Choroid plexus epithelial cell (primary cell): ENCODE data around the gene NCBP2.

Source experiments
- DNase-seq: peaks from one replicate; pipeline ENCODE4 v3.0.0-alpha.2; 2010; ENCODE audit warnings: low read depth
- H3K4me3 ChIP-seq: 2 replicates; pipeline ENCODE4 v1.5.1; 2011; ENCODE audit warnings: low read depth, mild to moderate bottlenecking, control low read depth, low read length, moderate library complexity
- CTCF ChIP-seq: conservative IDR thresholded peaks from 2 replicates; pipeline ENCODE4 v1.5.1; 2011; ENCODE audit warnings: low read depth, mild to moderate bottlenecking, control low read depth, inconsistent platforms, low read length, moderate library complexity

Gene NCBP2

DNA sequence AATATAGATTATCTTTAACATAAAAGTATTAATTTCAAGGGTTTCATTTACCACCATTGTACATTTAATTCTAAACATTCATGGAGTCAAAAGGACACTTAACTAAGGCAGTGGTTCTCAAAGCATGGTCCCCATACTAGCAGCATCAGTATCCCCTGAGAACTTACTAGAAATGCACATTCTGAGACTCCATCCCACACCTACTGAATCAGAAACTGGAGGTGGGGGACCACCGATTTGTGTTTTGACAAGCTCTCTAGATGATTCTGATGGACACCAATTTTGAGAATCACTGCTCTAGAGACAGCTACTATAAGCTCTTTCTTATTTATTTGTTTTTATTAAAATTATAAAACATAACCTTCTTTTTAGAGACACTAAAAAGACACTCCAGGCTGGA is 40.6 kb downstream of the NCBP2 start:
- H3K4me3 ChIP-seq = no peak overlapping the region
- no peak for TF ChIP-seq CTCF
- no peak for DNase-seq

GRCh38 chr3:196896229-196896628 is 46.1 kb downstream of the NCBP2 start:
- TF ChIP-seq CTCF = no peak
- no peak for DNase-seq
- no peak overlapping the region for H3K4me3 ChIP-seq

- TF ChIP-seq CTCF = no peak
- no peak for DNase-seq
- H3K4me3 ChIP-seq = no peak overlapping the region
These were observed 47.6 kb downstream of the NCBP2 start for GRCh38 chr3:196894557-196895295.

DNA sequence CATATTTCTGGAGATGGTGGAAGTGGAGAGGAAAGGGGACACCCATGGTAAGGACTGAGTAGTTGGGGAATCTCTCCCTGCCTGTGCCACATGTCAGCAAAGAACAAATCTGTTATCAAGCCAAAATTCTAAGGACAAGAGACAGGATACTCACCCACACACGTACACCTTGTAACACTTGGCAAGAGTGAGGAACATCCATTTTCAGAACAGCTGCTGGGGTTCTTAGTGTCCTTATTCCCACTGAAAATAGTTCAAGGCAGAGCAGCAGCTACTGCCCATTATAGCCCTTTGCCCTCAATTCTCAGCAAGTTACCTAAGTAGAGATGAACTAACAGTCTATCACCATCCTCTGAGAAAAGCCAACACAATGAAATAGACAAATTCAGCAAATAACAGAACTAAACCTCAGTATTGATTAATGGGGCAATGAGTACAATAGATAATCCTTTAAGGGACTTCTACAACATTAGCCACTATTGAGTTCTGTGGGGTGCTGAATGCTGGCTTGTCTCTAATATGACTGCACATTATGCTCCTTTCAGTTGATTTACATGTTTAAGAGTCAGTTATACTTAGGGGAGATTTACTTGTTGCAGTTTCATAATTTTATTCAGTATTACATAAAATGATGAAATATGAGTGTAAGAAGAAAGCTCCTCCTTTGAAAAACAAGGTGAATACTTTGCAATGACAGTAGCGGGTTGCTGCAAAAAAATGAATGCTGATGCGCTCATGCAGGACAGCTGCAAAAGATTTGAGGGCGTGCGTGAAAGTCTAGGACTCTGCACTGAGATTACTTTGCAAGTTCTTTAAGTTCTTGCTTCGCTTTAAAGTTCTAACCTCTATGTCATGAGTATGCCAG is 52.3 kb downstream of the NCBP2 start:
- H3K4me3 ChIP-seq = no peak overlapping the region
- no peak for DNase-seq
- no peak for TF ChIP-seq CTCF

- no peak for TF ChIP-seq CTCF
- no peak for DNase-seq
- no peak overlapping the region for H3K4me3 ChIP-seq
These were observed 56.2 kb downstream of the NCBP2 start for GRCh38 chr3:196886144-196886543.
